Prostate gland (tissue), 2 donors: ENCODE measurements around the gene MECP2.

Experiments used
- CTCF ChIP-seq, 4 experiments: fragments of 200-600 bp in 2 of 4; fragments of 450-650 bp in 2 of 4; sonication (generic) in 2 of 4; IDR thresholded peaks; 1 replicate in 3 of 4; 2 replicates in 1 of 4; pipeline ENCODE4 v1.5.1; 2016 to 2019; ENCODE audit warnings: antibody characterized with exemption in 4 of 4, mild to moderate bottlenecking in 2 of 4, moderate library complexity in 2 of 4
- POLR2A ChIP-seq: fragments of 450-650 bp; IDR thresholded peaks from one replicate; pipeline ENCODE4 v1.6.1; 2016; ENCODE audit warnings: antibody characterized with exemption, mild to moderate bottlenecking

- TF ChIP-seq CTCF (IDR thresholded peaks at IDR 0.05) (no peak), POLR2A (no peak)
Observed at GRCh38 chrX:154026136-154027021, 71.1 kb downstream of the MECP2 start.
